ENCODE results near the gene NAA60.
"Not testable (repeated sequence)": the region's sequence is repeated elsewhere in the genome, so short reads cannot be mapped to it uniquely, and the experiment has no call there.

Gene NAA60

GRCh38 chr16:3460585-3460984 lies 17.1 kb downstream of the NAA60 start:
- DNase-seq (ENCODE audit: insufficient read length, low spot score), result no peak
- FAIRE-seq, result no peak

- FAIRE-seq, result no peak
- no peak for DNase-seq (ENCODE audit: insufficient read length, low spot score)
These were observed 17.7 kb downstream of the NAA60 start for GRCh38 chr16:3461151-3461550.

GRCh38 chr16:3465301-3465700 lies 21.8 kb downstream of the NAA60 start:
- no peak for DNase-seq (ENCODE audit: insufficient read length, low spot score)
- no peak for FAIRE-seq

GRCh38 chr16:3465911-3466584 lies 22.6 kb downstream of the NAA60 start:
- FAIRE-seq, result no peak
- DNase-seq (ENCODE audit: insufficient read length, low spot score), result no peak

- FAIRE-seq, result no peak
- DNase-seq (ENCODE audit: insufficient read length, low spot score), result no peak
These were observed 23.7 kb downstream of the NAA60 start for GRCh38 chr16:3467182-3467581.

GRCh38 chr16:3467921-3468320 lies 24.4 kb downstream of the NAA60 start:
- no peak for DNase-seq (ENCODE audit: insufficient read length, low spot score)
- no peak for FAIRE-seq

- FAIRE-seq, result no peak
These were observed 25.0 kb downstream of the NAA60 start for GRCh38 chr16:3468501-3468900.

GRCh38 chr16:3469736-3470135 lies 26.3 kb downstream of the NAA60 start:
- FAIRE-seq (no peak), DNase-seq (ENCODE audit: insufficient read length, low spot score) (no peak)

More at GRCh38 chr16:3468501-3468900, 25.0 kb downstream of the NAA60 start:
- DNase-seq (ENCODE audit: insufficient read length, low spot score), result no peak

GRCh38 chr16:3470723-3471122 lies 27.2 kb downstream of the NAA60 start:
- DNase-seq (ENCODE audit: insufficient read length, low spot score) (no peak), FAIRE-seq (no peak)

- DNase-seq (ENCODE audit: insufficient read length, low spot score) (no peak), FAIRE-seq (no peak)
These were observed 28.2 kb downstream of the NAA60 start for GRCh38 chr16:3471518-3472176.

GRCh38 chr16:3472878-3473595 lies 29.6 kb downstream of the NAA60 start:
- DNase-seq (ENCODE audit: insufficient read length, low spot score) (no peak), FAIRE-seq (no peak)

- DNase-seq (ENCODE audit: insufficient read length, low spot score); FAIRE-seq: not testable (repeated sequence)
These were observed 30.1 kb downstream of the NAA60 start for GRCh38 chr16:3473596-3473943.

GRCh38 chr16:3474136-3474779 lies 30.8 kb downstream of the NAA60 start:
- DNase-seq (ENCODE audit: insufficient read length, low spot score) (no peak), FAIRE-seq (no peak)

- FAIRE-seq; DNase-seq (ENCODE audit: insufficient read length, low spot score): not testable (repeated sequence)
These were observed 31.4 kb downstream of the NAA60 start for GRCh38 chr16:3474870-3475269.

GRCh38 chr16:3475604-3476375 lies 32.3 kb downstream of the NAA60 start:
- FAIRE-seq, result no peak
- no peak for DNase-seq (ENCODE audit: insufficient read length, low spot score)

GRCh38 chr16:3476409-3476808 lies 32.9 kb downstream of the NAA60 start:
- DNase-seq (ENCODE audit: insufficient read length, low spot score) (no peak), FAIRE-seq (no peak)

- DNase-seq (ENCODE audit: insufficient read length, low spot score) (no peak), FAIRE-seq (no peak)
These were observed 34.9 kb downstream of the NAA60 start for GRCh38 chr16:3478242-3478925.

GRCh38 chr16:3479654-3480216 lies 36.3 kb downstream of the NAA60 start:
- no peak for FAIRE-seq
- DNase-seq (ENCODE audit: insufficient read length, low spot score), result no peak

GRCh38 chr16:3480901-3481695 lies 37.6 kb downstream of the NAA60 start:
- DNase-seq (ENCODE audit: insufficient read length, low spot score) (no peak), FAIRE-seq (no peak)
